ENCODE measurements around the gene RXFP1. TPM values are rescaled to one million over a fixed set of nuclear protein-coding genes. Genes with fewer than 3 reads are reported as not detected.

Gene RXFP1
- total RNA-seq, 1 experiment from 2014 or later = 0.48 TPM

GRCh38 chr4:158578476-158578875, 56.8 kb downstream of the RXFP1 start:
- Mint-ChIP-seq H3K36me3 (peaks cover 4% of the 10 kb centered on the region), H3K27ac (no peak overlapping the region), H3K27me3 (ENCODE audit: low read depth) (peaks cover 45% of the 10 kb centered on the region), H3K4me1 (peaks cover 53% of the 10 kb centered on the region), H3K4me3 (no peak overlapping the region), H3K9me3 (peaks cover 5% of the 10 kb centered on the region)
- ChIA-PET POLR2A (no interaction called here), CTCF (interaction anchor here (0.5 to 1.0 kb wide), 2 partner anchors 82 to 396 kb away, joined by 3 read pairs; no protein-coding TSS in a partner anchor)
- no peak for DNase-seq (ENCODE audit: low spot score)
- TF ChIP-seq ZNF423 (CRISPR knock-in tag; IDR thresholded peaks at IDR 0.05) (no peak), NFE2L1 (CRISPR knock-in tag; IDR thresholded peaks at IDR 0.05) (no peak), FOXP4 (CRISPR knock-in tag; IDR thresholded peaks at IDR 0.05) (no peak), IRF2 (CRISPR knock-in tag; IDR thresholded peaks at IDR 0.05; ENCODE audit: borderline replicate concordance, low read depth) (no peak), ZNF396 (CRISPR knock-in tag; IDR thresholded peaks at IDR 0.05; ENCODE audit: borderline replicate concordance) (no peak), OVOL2 (CRISPR knock-in tag; IDR thresholded peaks at IDR 0.05; ENCODE audit: borderline replicate concordance) (no peak), E2F5 (CRISPR knock-in tag; IDR thresholded peaks at IDR 0.05) (no peak), ZSCAN18 (CRISPR knock-in tag; IDR thresholded peaks at IDR 0.05) (no peak), ZNF281 (CRISPR knock-in tag; IDR thresholded peaks at IDR 0.05) (no peak), MYBL2 (CRISPR knock-in tag; IDR thresholded peaks at IDR 0.05) (no peak), ZNF121 (CRISPR knock-in tag; IDR thresholded peaks at IDR 0.05) (no peak), STAT6 (CRISPR knock-in tag; conservative IDR thresholded peaks at IDR 0.05; ENCODE audit: low read depth) (no peak), SOX15 (CRISPR knock-in tag; IDR thresholded peaks at IDR 0.05) (no peak), NFATC4 (CRISPR knock-in tag; IDR thresholded peaks at IDR 0.05) (no peak), ZNF512 (CRISPR knock-in tag; IDR thresholded peaks at IDR 0.05; ENCODE audit: borderline replicate concordance) (no peak), ZNF232 (CRISPR knock-in tag; IDR thresholded peaks at IDR 0.05) (no peak), NR3C1 (CRISPR knock-in tag; conservative IDR thresholded peaks at IDR 0.05; ENCODE audit: low read depth) (no peak), FOXP1 (CRISPR knock-in tag; IDR thresholded peaks at IDR 0.05; ENCODE audit: borderline replicate concordance) (no peak), ZBTB43 (CRISPR knock-in tag; IDR thresholded peaks at IDR 0.05) (no peak), SMAD3 (CRISPR knock-in tag; IDR thresholded peaks at IDR 0.05; ENCODE audit: borderline replicate concordance) (no peak)
- peak; percentile 81 for ATAC-seq

Measured in WTC11 (cell line).